Upper lobe of right lung (tissue), 1 donor: Measurements from ENCODE around the gene BTF3. TPM values are rescaled to one million over a fixed set of nuclear protein-coding genes. Genes with fewer than 3 reads are reported as not detected.

Experiments used
- ATAC-seq: fragments of 200-7000 bp; cut with Tn5 transposase; one replicate; pipeline ENCODE4 v1.9.1; 2020; ENCODE audit warnings: mild to moderate bottlenecking, moderate library complexity
- DNase-seq: peaks from one replicate; pipeline ENCODE4 v3.0.0-alpha.2; 2020
- H3K27ac ChIP-seq: fragments of 200-600 bp; one replicate; pipeline ENCODE4 v1.8.0; 2022
- H3K27me3 ChIP-seq: fragments of 200-600 bp; one replicate; pipeline ENCODE4 v1.8.0; 2022; ENCODE audit warnings: mild to moderate bottlenecking
- H3K36me3 ChIP-seq: fragments of 200-600 bp; one replicate; pipeline ENCODE4 v1.8.0; 2022
- H3K4me1 ChIP-seq: fragments of 200-600 bp; one replicate; pipeline ENCODE4 v1.8.0; 2022
- H3K4me3 ChIP-seq: fragments of 200-600 bp; one replicate; pipeline ENCODE4 v1.8.0; 2022; ENCODE audit warnings: mild to moderate bottlenecking
- H3K9me3 ChIP-seq: fragments of 200-600 bp; one replicate; pipeline ENCODE4 v1.8.0; 2022
- CTCF ChIP-seq: fragments of 200-600 bp; IDR thresholded peaks from one replicate; pipeline ENCODE4 v1.8.0; 2022; ENCODE audit warnings: antibody characterized with exemption
- intact Hi-C: fragments of 100-400 bp; cut with DNase I; formaldehyde crosslinking; loops from one replicate; pipeline ENCODE4 v1.11.0; 2022
- total RNA-seq: library from RNA; stranded (reverse); fragmentation: NEBNext Ultra II Directional; extraction: Animal tissue kit (Norgen Biotek cat#: 25700); gene quantifications from one replicate; pipeline ENCODE4 v1.2.1, GENCODE V29; 2021
- donor health status: DM: no; HTN: yes; CAD: no; lungs with severe emphysema.

The BTF3 gene
- total RNA-seq, 1 donor from 2014 or later, result 394 TPM

- intact Hi-C loops, result no loop called here
- DNase-seq (no peak), ATAC-seq (no peak)
- TF ChIP-seq CTCF, result no peak
- Histone ChIP-seq H3K4me3 (no peak overlapping the region), H3K9me3 (no peaks in the 10 kb centered on the region), H3K27me3 (peaks cover 13% of the 10 kb centered on the region), H3K4me1 (no peaks in the 10 kb centered on the region), H3K36me3 (no peaks in the 10 kb centered on the region), H3K27ac (no peak overlapping the region)
These were observed 10.4 kb upstream of the BTF3 start for GRCh38 chr5:73487815-73488214.

- TF ChIP-seq CTCF, result no peak
- peaks cover 13% of the 10 kb centered on the region for H3K27me3 ChIP-seq
- H3K9me3 ChIP-seq, result no peaks in the 10 kb centered on the region
- no peak overlapping the region for H3K27ac ChIP-seq
- no peaks in the 10 kb centered on the region for H3K4me1 ChIP-seq
- no peak overlapping the region for H3K4me3 ChIP-seq
- ATAC-seq (no peak), DNase-seq (no peak)
- intact Hi-C loops, result no loop called here
- H3K36me3 ChIP-seq, result no peaks in the 10 kb centered on the region
These were observed 9.4 kb upstream of the BTF3 start for GRCh38 chr5:73488806-73489205.

GRCh38 chr5:73490088-73490487, 8.2 kb upstream of the BTF3 start:
- no peak for TF ChIP-seq CTCF
- DNase-seq, result no peak
- intact Hi-C loops, result no loop called here

GRCh38 chr5:73491155-73491554, 7.1 kb upstream of the BTF3 start:
- Histone ChIP-seq H3K9me3 (no peaks in the 10 kb centered on the region), H3K4me3 (no peak overlapping the region), H3K36me3 (no peaks in the 10 kb centered on the region), H3K4me1 (no peaks in the 10 kb centered on the region), H3K27me3 (peaks cover 13% of the 10 kb centered on the region), H3K27ac (no peak overlapping the region)
- DNase-seq (no peak), ATAC-seq (no peak)
- intact Hi-C loops, result no loop called here
- TF ChIP-seq CTCF, result no peak

More at GRCh38 chr5:73490088-73490487, 8.2 kb upstream of the BTF3 start:
- Histone ChIP-seq H3K36me3 (no peaks in the 10 kb centered on the region), H3K27me3 (peaks cover 13% of the 10 kb centered on the region), H3K4me1 (no peaks in the 10 kb centered on the region), H3K9me3 (no peaks in the 10 kb centered on the region), H3K27ac (no peak overlapping the region), H3K4me3 (no peak overlapping the region)
- ATAC-seq, result no peak

GRCh38 chr5:73493421-73493820, 4.8 kb upstream of the BTF3 start:
- H3K4me3 ChIP-seq, result no peak overlapping the region
- no peaks in the 10 kb centered on the region for H3K9me3 ChIP-seq
- H3K4me1 ChIP-seq, result no peaks in the 10 kb centered on the region
- no peaks in the 10 kb centered on the region for H3K36me3 ChIP-seq
- intact Hi-C loops, result no loop called here
- H3K27ac ChIP-seq, result no peak overlapping the region
- TF ChIP-seq CTCF, result no peak
- ATAC-seq (no peak), DNase-seq (no peak)
- H3K27me3 ChIP-seq, result peaks cover 6% of the 10 kb centered on the region

GRCh38 chr5:73494721-73495120, 3.5 kb upstream of the BTF3 start:
- Histone ChIP-seq H3K9me3 (no peaks in the 10 kb centered on the region), H3K4me1 (peaks cover 5% of the 10 kb centered on the region)
- ATAC-seq, result no peak

More at GRCh38 chr5:73494721-73495120, 3.5 kb upstream of the BTF3 start:
- Histone ChIP-seq H3K27me3 (peaks cover 6% of the 10 kb centered on the region), H3K27ac (no peak overlapping the region), H3K36me3 (no peaks in the 10 kb centered on the region), H3K4me3 (no peak overlapping the region)
- intact Hi-C loops, result no loop called here
- DNase-seq, result no peak
- TF ChIP-seq CTCF, result no peak
